HCT116 (cell line): Measurements from ENCODE around the gene SNED1. TPM values are rescaled to one million over a fixed set of nuclear protein-coding genes. Genes with fewer than 3 reads are reported as not detected.

ENCODE experiments used
- ATAC-seq: fragments of 200-7000 bp; cut with Tn5 transposase; 2 replicates; pipeline ENCODE4 v1.9.1; 2020; ENCODE audit warnings: mild to moderate bottlenecking, moderate library complexity
- BruUV-seq: library from RNA; stranded (reverse); fragments of 400-500 nt; replicated peaks from 2 replicates; lab custom pipeline; 2021; lab: Mats Ljungman, UMichigan
- CTCF ChIA-PET: fragments of 300-600 bp; sonication (Branson Sonifier 250); formaldehyde crosslinking; loops from one replicate; lab custom pipeline; 2021; ENCODE audit warnings: antibody characterized with exemption; lab: Charles Lee
- POLR2A ChIA-PET: fragments of 300-600, 350-600 bp; sonication (Branson Sonifier 250); formaldehyde crosslinking; loops from one replicate; lab custom pipeline; 2021; ENCODE audit warnings: antibody characterized with exemption; lab: Charles Lee
- RAD21 ChIA-PET, 2 experiments: fragments of 300-600 bp; sonication (Branson Sonifier 250); formaldehyde crosslinking; loops; one replicate each; lab custom pipeline; 2023; ENCODE audit warnings: low total read pairs in 2 of 2; ENCODE audit not compliant: uncharacterized antibody in 2 of 2, unreplicated experiment in 2 of 2, low non-redundant PET in 1 of 2; lab: Charles Lee
- DNase-seq: peaks from one replicate; pipeline ENCODE4 v3.0.0-alpha.2; 2010; ENCODE audit warnings: low read depth, low spot score
- H2AFZ ChIP-seq: fragments of 200-600 bp; shearing (Covaris generic), sonication (generic); 2 replicates; pipeline ENCODE4 v1.6.1; 2017; ENCODE audit warnings: low read depth, mixed run types, mixed read lengths, antibody characterized with exemption, low read length; ENCODE audit not compliant: poor library complexity, severe bottlenecking
- H3K27ac ChIP-seq: 2 replicates; pipeline ENCODE4 v1.5.1; 2012; ENCODE audit warnings: low read depth, low read length
- H3K27me3 ChIP-seq: fragments of 200-600 bp; sonication (generic); 2 replicates; pipeline ENCODE4 v1.6.1; 2016; ENCODE audit warnings: mixed run types, low read length, mixed read lengths; ENCODE audit not compliant: insufficient read depth
- H3K36me3 ChIP-seq, 2 experiments: fragments of 200-500 bp in 1 of 2; fragments of 200-600 bp in 1 of 2; sonication (Bioruptor generic) in 1 of 2; sonication (generic) in 1 of 2; 2 replicates each; pipeline versions ENCODE4 v1.5.1 to v1.6.1; 2014 to 2016; ENCODE audit warnings: low read length in 2 of 2, inconsistent platforms in 1 of 2, mixed read lengths in 1 of 2, mixed run types in 1 of 2; ENCODE audit not compliant: insufficient read depth in 2 of 2, control insufficient read depth in 1 of 2
- H3K4me1 ChIP-seq, 2 experiments: fragments of 200-600 bp in 1 of 2; sonication (generic) in 1 of 2; 2 replicates each; pipeline versions ENCODE4 v1.5.1 to v1.6.1; 2012 to 2017; ENCODE audit warnings: low read length in 2 of 2, inconsistent platforms in 1 of 2, mild to moderate bottlenecking in 1 of 2, mixed read lengths in 1 of 2, mixed run types in 1 of 2, moderate library complexity in 1 of 2; ENCODE audit not compliant: insufficient read depth in 2 of 2, control insufficient read depth in 1 of 2
- H3K4me2 ChIP-seq: fragments of 200-600 bp; sonication (generic); 2 replicates; pipeline ENCODE4 v1.6.1; 2017; ENCODE audit warnings: mixed run types, low read length, mixed read lengths
- H3K4me3 ChIP-seq, 2 experiments: fragments of 200-600 bp in 1 of 2; sonication (generic) in 1 of 2; replicated peaks in 1 of 2; 2 replicates each; pipeline ENCODE4 v1.5.1; 2011 to 2016; ENCODE audit warnings: low read length in 2 of 2, control low read depth in 1 of 2, low read depth in 1 of 2, mild to moderate bottlenecking in 1 of 2, mixed read lengths in 1 of 2, mixed run types in 1 of 2
- H3K79me2 ChIP-seq: fragments of 200-600 bp; sonication (generic); 2 replicates; pipeline ENCODE4 v1.6.1; 2017; ENCODE audit warnings: mild to moderate bottlenecking, mixed run types, low read length, moderate library complexity, mixed read lengths; ENCODE audit not compliant: insufficient read depth
- H3K9ac ChIP-seq: fragments of 200-600 bp; sonication (generic); 2 replicates; pipeline ENCODE4 v1.6.1; 2016; ENCODE audit warnings: low read length, mixed read lengths
- H3K9me2 ChIP-seq: fragments of 200-600 bp; sonication (generic), shearing (Covaris generic); 2 replicates; pipeline ENCODE4 v1.6.1; 2017; ENCODE audit warnings: mixed run types, mild to moderate bottlenecking, moderate library complexity; ENCODE audit not compliant: insufficient read depth
- H3K9me3 ChIP-seq, 2 experiments: fragments of 200-500 bp in 1 of 2; fragments of 200-600 bp in 1 of 2; sonication (Bioruptor generic) in 1 of 2; sonication (generic) in 1 of 2; 2 replicates each; pipeline ENCODE4 v1.6.1; 2014 to 2017; ENCODE audit warnings: low read length in 2 of 2, mixed read lengths in 2 of 2, inconsistent platforms in 1 of 2, low read depth in 1 of 2, mild to moderate bottlenecking in 1 of 2, mixed run types in 1 of 2, moderate library complexity in 1 of 2; ENCODE audit not compliant: control insufficient read depth in 1 of 2, insufficient read depth in 1 of 2
- H4K20me1 ChIP-seq: fragments of 200-600 bp; sonication (generic), shearing (Covaris generic); 2 replicates; pipeline ENCODE4 v1.6.1; 2017; ENCODE audit warnings: mixed run types, mild to moderate bottlenecking, moderate library complexity; ENCODE audit not compliant: insufficient read depth
- ELF1 ChIP-seq: IDR thresholded peaks from 2 replicates; pipeline ENCODE4 v1.6.1; 2012; ENCODE audit warnings: low read depth, borderline replicate concordance
- EZH2phosphoT487 ChIP-seq: fragments of 200-600 bp; IDR thresholded peaks from 2 replicates; pipeline ENCODE4 v1.6.1; 2018; ENCODE audit warnings: antibody characterized with exemption, borderline replicate concordance
- JUND ChIP-seq: IDR thresholded peaks from 2 replicates; pipeline ENCODE4 v1.6.1; 2012
- POLR2A ChIP-seq: IDR thresholded peaks from 2 replicates; pipeline ENCODE4 v1.7.0; 2011; ENCODE audit warnings: borderline replicate concordance; ENCODE audit not compliant: insufficient read depth, insufficient read length; ENCODE audit errors: extremely low read depth
- POLR2AphosphoS5 ChIP-seq: IDR thresholded peaks from 2 replicates; pipeline ENCODE4 v1.6.1; 2011; ENCODE audit warnings: mild to moderate bottlenecking, low read depth, low read length, moderate library complexity
- ZFX ChIP-seq: fragments of 450-650 bp; IDR thresholded peaks from 2 replicates; pipeline ENCODE4 v1.6.1; 2017
- intact Hi-C: fragments of 100-400 bp; cut with micrococcal nuclease; formaldehyde crosslinking; loops from 2 replicates; pipeline ENCODE4 v1.10.0; 2022
- total RNA-seq: library from RNA; stranded (reverse); gene quantifications from one replicate; pipeline ENCODE4 v1.2.1, GENCODE V29; 2021; ENCODE audit not compliant: unreplicated experiment

SNED1 gene
- total RNA-seq, 1 experiment from 2014 or later = 9.6 TPM

DNA sequence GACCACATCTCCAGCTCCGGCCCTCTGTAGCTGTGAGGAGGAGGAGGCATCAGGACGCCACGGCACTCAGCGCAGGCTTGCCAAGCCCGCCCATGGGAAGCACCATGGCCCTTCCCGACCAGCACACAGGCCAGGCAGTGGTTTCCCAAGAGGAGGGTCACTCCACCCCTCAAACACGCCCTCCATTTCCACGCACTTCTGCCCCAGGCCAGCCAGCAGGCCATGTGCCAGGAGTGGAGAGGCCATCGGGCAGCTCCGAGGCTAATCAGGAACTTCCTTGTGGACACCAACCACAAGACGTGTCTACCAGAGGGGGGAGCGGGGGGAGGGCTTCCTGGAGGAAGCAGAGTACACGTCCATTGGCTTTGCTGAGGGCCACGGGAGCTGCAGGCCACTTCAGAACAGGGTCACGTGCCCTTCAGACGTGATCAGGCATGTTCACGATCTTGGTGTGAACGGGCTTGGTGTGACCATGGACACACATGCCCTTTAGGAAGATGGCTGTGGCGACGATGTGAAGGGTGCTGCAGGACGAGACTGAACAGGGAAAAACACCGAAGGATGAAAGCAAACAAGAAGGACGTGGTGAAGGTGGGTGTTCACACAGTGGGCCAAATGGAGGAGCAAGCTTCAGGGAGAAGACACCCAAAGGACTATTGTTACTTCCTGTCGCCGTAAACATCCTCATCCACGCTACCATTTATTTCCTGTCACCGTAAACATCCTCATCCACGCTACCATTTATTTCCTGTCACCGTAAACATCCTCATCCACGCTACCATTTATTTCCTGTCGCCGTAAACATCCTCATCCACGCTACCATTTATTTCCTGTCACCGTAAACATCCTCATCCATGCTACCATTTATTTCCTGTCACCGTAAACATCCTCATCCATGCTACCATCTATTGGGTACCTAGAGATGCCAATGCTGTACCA is 110.1 kb downstream of the SNED1 start:
- intact Hi-C loops = no loop called here
- no TSS peak for BruUV-seq
- ChIA-PET CTCF (no interaction called here), POLR2A (no interaction called here)
- H3K27ac ChIP-seq = no peak overlapping the region; the same call in 1 of the 2 replicates
- peaks cover 0 to 4% of the 10 kb centered on the region in 2 experiments; a peak in 1 of 4 replicates for H3K36me3 ChIP-seq
- H3K79me2 ChIP-seq = no peaks in the 10 kb centered on the region
- no peaks in the 10 kb centered on the region for H4K20me1 ChIP-seq
- no peaks in the 10 kb centered on the region for H3K9me3 ChIP-seq
- no peak overlapping the region for H3K9ac ChIP-seq
- no peak overlapping the region for H2AFZ ChIP-seq
- ATAC-seq (no peak), DNase-seq (no peak)
- no peak for TF ChIP-seq EZH2phosphoT487
- TF ChIP-seq ZFX = no peak
- no peak for TF ChIP-seq POLR2A
- TF ChIP-seq, all 23 proteins: peak for 0
- Histone ChIP-seq H3K4me1 (peaks cover 1 to 2% of the 10 kb centered on the region in 2 experiments; a peak in 3 of 4 replicates), H3K4me2 (no peak overlapping the region), H3K9me2 (no peaks in the 10 kb centered on the region), H3K4me3 (no peak overlapping the region), H3K27me3 (no peaks in the 10 kb centered on the region)
- RAD21 ChIA-PET = no interaction called here

DNA sequence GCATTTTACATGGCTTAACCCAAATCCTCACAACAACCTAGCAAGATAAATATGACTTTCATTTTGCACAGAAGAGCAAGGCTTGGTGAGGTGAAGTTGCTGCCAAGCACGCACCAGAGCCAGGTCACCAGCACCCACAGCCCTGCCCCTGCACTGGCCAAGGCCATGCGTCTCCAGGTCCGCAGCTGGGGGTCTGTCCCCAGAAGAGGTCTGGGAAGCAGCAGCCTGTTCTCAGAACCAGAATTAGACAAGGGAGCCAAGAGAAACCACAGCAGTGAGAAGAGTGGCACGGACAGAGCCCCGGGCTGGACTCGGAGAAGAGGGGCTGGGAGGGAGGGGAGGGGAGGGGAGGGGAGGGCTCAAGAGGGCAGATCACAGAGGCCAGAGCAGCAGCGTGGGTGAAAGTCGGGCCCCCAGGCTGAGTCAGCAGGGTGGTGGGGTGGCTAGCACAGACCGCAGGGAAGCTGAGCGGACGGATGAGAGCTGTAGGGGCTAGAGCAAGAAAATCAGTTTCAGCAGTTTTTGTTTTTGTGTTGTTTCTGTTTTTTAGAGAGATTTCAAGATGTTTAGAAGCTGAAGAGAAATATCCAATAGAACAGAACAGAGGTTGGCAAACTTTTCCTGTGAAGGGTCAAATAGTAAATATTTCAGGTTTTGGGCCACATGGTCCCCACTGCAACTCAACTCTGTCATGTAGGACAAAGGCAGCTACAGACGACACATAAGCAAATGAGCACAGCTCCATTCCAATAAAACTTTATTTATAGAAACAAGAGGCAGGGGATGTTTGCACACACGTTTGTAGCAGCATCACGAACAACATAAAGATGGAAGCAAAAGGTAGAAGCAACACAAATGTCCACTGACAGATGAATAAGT is 111.0 kb downstream of the SNED1 start:
- TF ChIP-seq POLR2AphosphoS5 (no peak), ELF1 (no peak), ZFX (no peak), JUND (no peak)
- no peaks in the 10 kb centered on the region for H4K20me1 ChIP-seq
- no TSS peak for BruUV-seq
- no peak for DNase-seq
- no peaks in the 10 kb centered on the region for H3K9me2 ChIP-seq
- H3K4me1 ChIP-seq = no peaks in the 10 kb centered on the region
- peaks cover 0 to 4% of the 10 kb centered on the region in 2 experiments; a peak in 1 of 4 replicates for H3K36me3 ChIP-seq
- ChIA-PET CTCF (no interaction called here), RAD21 (no interaction called here), POLR2A (no interaction called here)
- no peaks in the 10 kb centered on the region for H3K9me3 ChIP-seq
- no peak overlapping the region for H3K27ac ChIP-seq
- H2AFZ ChIP-seq = no peak overlapping the region
- no peak overlapping the region for H3K9ac ChIP-seq
- H3K4me2 ChIP-seq = no peak overlapping the region
- H3K79me2 ChIP-seq = no peaks in the 10 kb centered on the region
- H3K27me3 ChIP-seq = no peaks in the 10 kb centered on the region
- no peak overlapping the region for H3K4me3 ChIP-seq
- intact Hi-C loops = no loop called here
- no peak for ATAC-seq
